HG02870 (cell line): ENCODE measurements around the gene SLC19A3.

Experiments used
- ATAC-seq: cut with Tn5 transposase; IDR thresholded peaks from one replicate; pipeline ENCODE4 v1.9.1; 2021; ENCODE audit warnings: mild to moderate bottlenecking, moderate library complexity; ENCODE audit not compliant: unreplicated experiment

The SLC19A3 gene

DNA sequence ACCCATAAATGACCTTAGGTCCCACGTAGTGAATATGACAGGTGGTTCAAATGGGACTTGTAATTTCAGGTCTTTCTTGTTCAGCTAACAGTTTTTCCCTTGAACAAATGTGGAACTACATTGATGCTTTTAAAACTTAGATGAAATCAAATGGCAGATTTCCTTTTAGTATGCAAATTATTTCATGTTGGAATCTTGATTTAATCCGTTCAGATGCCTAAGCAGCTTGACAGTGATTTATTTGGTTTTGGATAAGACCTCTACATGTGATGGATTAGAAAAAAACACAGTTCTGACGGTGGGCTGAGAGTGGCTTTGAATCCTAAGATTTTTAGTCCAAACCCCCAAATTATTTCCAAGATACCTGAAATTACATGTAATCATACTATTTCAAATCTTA is 83.6 kb downstream of the SLC19A3 start:
- no peak for ATAC-seq
